A204.1 (cell line): ENCODE data around the gene POLR3GL.

ENCODE experiments used
- FAIRE-seq: peaks from 2 replicates; lab custom pipeline; 2012; peaks lifted over from hg19 to GRCh38; lab: Jason Lieb, UNC

Gene POLR3GL

GRCh38 chr1:145992958-145993617 is 28.6 kb downstream of the POLR3GL start:
- no peak for FAIRE-seq

- no peak for FAIRE-seq
Observed at GRCh38 chr1:145993618-145994390, 29.3 kb downstream of the POLR3GL start.

GRCh38 chr1:145994391-145995120 is 30.1 kb downstream of the POLR3GL start:
- no peak for FAIRE-seq

GRCh38 chr1:145995148-145995881 is 30.8 kb downstream of the POLR3GL start:
- no peak for FAIRE-seq

- no peak for FAIRE-seq
Observed at GRCh38 chr1:145995964-145996432, 31.5 kb downstream of the POLR3GL start.

- FAIRE-seq, result no peak
Observed at GRCh38 chr1:145996433-145997015, 32.0 kb downstream of the POLR3GL start, which contains the start of gene TXNIP. Gene TXNIP, minus strand, starts transcription at chr1:145996579. Its CDS starts 313 bp downstream, at chr1:145996266.

GRCh38 chr1:145997016-145997717 is 32.7 kb downstream of the POLR3GL start:
- no peak for FAIRE-seq

- no peak for FAIRE-seq
Observed at GRCh38 chr1:145997718-145998023, 33.2 kb downstream of the POLR3GL start.

- FAIRE-seq, result no peak
Observed at GRCh38 chr1:145999321-146000024, 35.0 kb downstream of the POLR3GL start.

- FAIRE-seq, result no peak
Observed at GRCh38 chr1:146001709-146002108, 37.2 kb downstream of the POLR3GL start.

- FAIRE-seq, result no peak
Observed at GRCh38 chr1:146007489-146008133, 43.1 kb downstream of the POLR3GL start.

- no peak for FAIRE-seq
Observed at GRCh38 chr1:146010126-146010738, 45.7 kb downstream of the POLR3GL start.

GRCh38 chr1:146012703-146013558 is 48.4 kb downstream of the POLR3GL start:
- peak; percentile 96 for FAIRE-seq

- FAIRE-seq, result no peak
Observed at GRCh38 chr1:146013559-146013922, 49.1 kb downstream of the POLR3GL start.

- FAIRE-seq, result no peak
Observed at GRCh38 chr1:146016891-146017290, 52.4 kb downstream of the POLR3GL start.

- no peak for FAIRE-seq
Observed at GRCh38 chr1:146019231-146020057, 55.0 kb downstream of the POLR3GL start.
